ENCODE data around the gene SCAPER.

Gene SCAPER

GRCh38 chr15:76905013-76905839 lies at the start of gene SCAPER:
SCAPER (minus strand) TSS chr15:76905340; CDS start chr15:76883817, 21,523 bp downstream.
- peak; percentile 90 to 93 for DNase-seq

- DNase-seq = no peak
Observed at GRCh38 chr15:76954744-76955143, 49.6 kb upstream of the SCAPER start.

- DNase-seq = no peak
Observed at GRCh38 chr15:76953913-76954312, 48.8 kb upstream of the SCAPER start.

- DNase-seq = no peak
Observed at GRCh38 chr15:76951220-76951619, 46.1 kb upstream of the SCAPER start.

GRCh38 chr15:76947454-76947853 lies 42.3 kb upstream of the SCAPER start:
- no peak for DNase-seq

GRCh38 chr15:76945494-76946093 lies 40.5 kb upstream of the SCAPER start:
- no peak for DNase-seq

GRCh38 chr15:76942331-76942730 lies 37.2 kb upstream of the SCAPER start:
- no peak for DNase-seq

GRCh38 chr15:76941636-76942035 lies 36.5 kb upstream of the SCAPER start:
- DNase-seq = no peak

GRCh38 chr15:76939715-76940114 lies 34.6 kb upstream of the SCAPER start:
- DNase-seq = no peak

GRCh38 chr15:76938752-76939151 lies 33.6 kb upstream of the SCAPER start:
- DNase-seq = no peak

GRCh38 chr15:76936671-76937070 lies 31.5 kb upstream of the SCAPER start:
- DNase-seq = no peak

GRCh38 chr15:76935620-76936019 lies 30.5 kb upstream of the SCAPER start:
- peak in 1 of 2 donors; percentile 32 for DNase-seq

GRCh38 chr15:76932135-76932966 lies 27.2 kb upstream of the SCAPER start:
- no peak for DNase-seq

GRCh38 chr15:76931397-76932134 lies 26.4 kb upstream of the SCAPER start, which contains the start of gene RCN2:
RCN2 (plus strand) TSS chr15:76931749; CDS start chr15:76931842, 93 bp downstream.
- DNase-seq = peak; percentile 92 to 93

- DNase-seq = no peak
Observed at GRCh38 chr15:76930831-76931396, 25.8 kb upstream of the SCAPER start.

GRCh38 chr15:76929011-76929760 lies 24.0 kb upstream of the SCAPER start:
- DNase-seq = no peak

GRCh38 chr15:76928201-76928600 lies 23.1 kb upstream of the SCAPER start:
- DNase-seq = no peak

GRCh38 chr15:76916369-76916768 lies 11.2 kb upstream of the SCAPER start:
- DNase-seq = no peak

- DNase-seq = no peak
Observed at GRCh38 chr15:76913737-76914136, 8.6 kb upstream of the SCAPER start.

GRCh38 chr15:76912430-76912829 lies 7.3 kb upstream of the SCAPER start:
- no peak for DNase-seq

GRCh38 chr15:76905855-76906254 lies 715 bp upstream of the SCAPER start:
- DNase-seq = no peak

All from CD4-positive, alpha-beta T cell treated with Interferon alpha-2 for 1 hour (primary cell).